Heart right ventricle (tissue), 16 donors: ENCODE data around the gene VPS13D. TPM values are rescaled to one million over a fixed set of nuclear protein-coding genes. Genes with fewer than 3 reads are reported as not detected.
A peak's percentile ranks its signal among the peaks of the same experiment; 100 is the strongest.

Experiments used
- ATAC-seq, 8 donors: fragments of 200-7000 bp; cut with Tn5 transposase; one replicate each; pipeline ENCODE4 v1.9.1; 2020; ENCODE audit warnings: mild to moderate bottlenecking in 8 of 8, moderate library complexity in 8 of 8, moderate number of reproducible peaks in 1 of 8
- DNase-seq, 2 donors: peaks; one replicate each; pipeline ENCODE4 v3.0.0-alpha.2; 2020
- H3K27ac ChIP-seq, 10 donors: fragments of 200-600 bp; sonication (generic) in 2 of 10; one replicate each; pipeline versions ENCODE4 v1.5.0 to v1.8.0; 2020 to 2022; ENCODE audit warnings: mild to moderate bottlenecking in 3 of 10
- H3K27me3 ChIP-seq, 7 donors: fragments of 200-600 bp; one replicate each; pipeline ENCODE4 v1.8.0; 2021 to 2022; ENCODE audit warnings: mild to moderate bottlenecking in 2 of 7
- H3K36me3 ChIP-seq, 9 donors: fragments of 200-600 bp; sonication (generic) in 1 of 9; one replicate each; pipeline versions ENCODE4 v1.5.0 to v1.8.0; 2020 to 2022; ENCODE audit warnings: mild to moderate bottlenecking in 2 of 9
- H3K4me1 ChIP-seq, 9 donors: fragments of 200-600 bp; sonication (generic) in 1 of 9; one replicate each; pipeline versions ENCODE4 v1.5.0 to v1.8.0; 2020 to 2022; ENCODE audit warnings: mild to moderate bottlenecking in 4 of 9
- H3K4me3 ChIP-seq, 10 donors: fragments of 200-600 bp; sonication (generic) in 2 of 10; one replicate each; pipeline versions ENCODE4 v1.5.0 to v1.8.0; 2020 to 2022; ENCODE audit warnings: mild to moderate bottlenecking in 7 of 10, moderate library complexity in 2 of 10
- H3K9me3 ChIP-seq, 11 donors: fragments of 200-600 bp in 10 of 11; sonication (generic) in 2 of 11; one replicate each; pipeline versions ENCODE4 v1.5.0 to v1.8.0; 2013 to 2022; ENCODE audit warnings: mild to moderate bottlenecking in 2 of 11, control low read depth in 1 of 11, moderate library complexity in 1 of 11
- CTCF ChIP-seq, 9 donors: fragments of 200-600 bp; sonication (generic) in 2 of 9; IDR thresholded peaks; one replicate each; pipeline versions ENCODE4 v1.5.0 to v1.8.0; 2021 to 2022; ENCODE audit warnings: antibody characterized with exemption in 9 of 9, mild to moderate bottlenecking in 5 of 9, moderate library complexity in 1 of 9
- WGBS, 2 donors: extraction: QIAGEN DNeasy Blood & Tissue Kit; methylation state at CpG; one replicate each; pipeline ENCODE4 v1.1.7; 2013; ENCODE audit warnings: inconsistent platforms in 1 of 2; 5-methylcytosine and 5-hydroxymethylcytosine counted together
- intact Hi-C, 10 donors: fragments of 100-400 bp; cut with DNase I; formaldehyde crosslinking; loops; one replicate each; pipeline versions ENCODE4 v1.11.1 to v1.14.2; 2022
- polyA plus RNA-seq, 2 donors: library from polyadenylated mRNA; stranded (reverse); fragments of 200-250 nt; gene quantifications; one replicate each; pipeline ENCODE4 v1.2.3, GENCODE V29; 2013
- total RNA-seq, 10 donors: library from RNA; stranded (reverse); fragmentation: NEBNext Ultra II Directional in 3 of 10; extraction: Animal tissue kit (Norgen Biotek cat#: 25700) in 3 of 10; gene quantifications; one replicate each; pipeline versions ENCODE4 v1.2.1 to v1.2.4, GENCODE V29; 2021 to 2023
- donor health status: Arrhythmogenic right ventricular cardiomyopathy.
- donor health status: ischemic (EF 13 %, LVEDD 7.1; RV severe dilation, severe dysfunction).
- donor health status: healthy with polysubstance abuse.
- donor health status: DM: no; HTN: yes; CAD: no.
- donor health status: DM: no; HTN: no; CAD: no.
- donor health status: ischemic (EF 25% LVEDD 6.9; RV normal size, moderate dysfunction).
- donor health status: ischemic (EF 25% LVEDD 5.7; RV mildly dilated, moderate dysfunction).
- donor health status: healthy.
- donor health status: DM: yes; HTN: yes; CAD: no.
- donor health status: Ischemic cardiomyopathy.
- donor health status: ischemic (EF 35%, LVEDD 5.7; RV mildly dilated, moderate dysfunction).
- donor health status: nonischemic (EF 11% LVEDD 7.7; RV severe dilation, severe dysfunction).
- donor health status: DM: yes; HTN: yes; CAD: no.
- donor health status: PGD.
- donor health status: ischemic (EF 29% LVEDD 5.4; RV normal size, mild dysfunction).
- donor health status: nonischemic (EF 23%, LVEDD 6.1; RV moderate dilation, normal function).

VPS13D gene
- total and polyA plus RNA-seq, 12 donors: 36.9 to 161 (median 83.3) TPM

GRCh38 chr1:12296016-12296415 is 66.2 kb downstream of the VPS13D start:
- H3K4me3 ChIP-seq: no peak overlapping the region
- intact Hi-C loops: no loop called here
- DNase-seq (no peak), ATAC-seq (no peak)
- peaks cover 0 to 11% (median 5%) of the 10 kb centered on the region in 9 donors for H3K4me1 ChIP-seq
- TF ChIP-seq CTCF (IDR thresholded peaks at IDR 0.05): no peak
- peaks cover 0 to 100% (median 45%) of the 10 kb centered on the region in 9 donors for H3K36me3 ChIP-seq
- no peaks in the 10 kb centered on the region for H3K9me3 ChIP-seq
- no peaks in the 10 kb centered on the region for H3K27me3 ChIP-seq
- 74 to 76% methylated on average over 3 of the region's 3 CpGs for WGBS, 2 donors
- no peak overlapping the region for H3K27ac ChIP-seq

GRCh38 chr1:12296623-12297022 is 66.8 kb downstream of the VPS13D start:
- intact Hi-C loops: no loop called here
- Histone ChIP-seq H3K4me3 (no peak overlapping the region), H3K27ac (no peak overlapping the region), H3K27me3 (no peaks in the 10 kb centered on the region), H3K9me3 (no peaks in the 10 kb centered on the region), H3K36me3 (peaks cover 0 to 100% (median 42%) of the 10 kb centered on the region in 9 donors), H3K4me1 (peaks cover 0 to 13% (median 11%) of the 10 kb centered on the region in 9 donors)
- 87% methylated on average over 1 of the region's 1 CpG for WGBS, 2 donors
- no peak for DNase-seq
- ATAC-seq: no peak
- no peak for TF ChIP-seq CTCF (IDR thresholded peaks at IDR 0.05)

- intact Hi-C loops: no loop called here
- H3K4me3 ChIP-seq: no peak overlapping the region
- no peak overlapping the region for H3K27ac ChIP-seq
- no peak for ATAC-seq
- 52 to 73% methylated on average over 4 of the region's 4 CpGs for WGBS, 2 donors
- peaks cover 0 to 26% (median 17%) of the 10 kb centered on the region in 9 donors for H3K4me1 ChIP-seq
- DNase-seq: no peak
- no peak for TF ChIP-seq CTCF (IDR thresholded peaks at IDR 0.05)
- no peaks in the 10 kb centered on the region for H3K27me3 ChIP-seq
- peaks cover 0 to 100% (median 30%) of the 10 kb centered on the region in 9 donors for H3K36me3 ChIP-seq
- H3K9me3 ChIP-seq: no peaks in the 10 kb centered on the region
These were observed 70.9 kb downstream of the VPS13D start for GRCh38 chr1:12300706-12301105.

- H3K27ac ChIP-seq: peak overlapping the region in 2 of 10 donors; percentile 7 to 23
- ATAC-seq (peak in 5 of 8 donors; percentile 11 to 62 (median 44)), DNase-seq (no peak)
- peaks cover 0 to 26% (median 16%) of the 10 kb centered on the region in 9 donors for H3K4me1 ChIP-seq
- intact Hi-C loops: no loop called here
- H3K9me3 ChIP-seq: no peaks in the 10 kb centered on the region
- no peaks in the 10 kb centered on the region for H3K27me3 ChIP-seq
- TF ChIP-seq CTCF (IDR thresholded peaks at IDR 0.05): no peak
- WGBS, 2 donors: 59 to 70% methylated on average over 8 of the region's 8 CpGs
- peaks cover 0 to 100% (median 38%) of the 10 kb centered on the region in 9 donors for H3K36me3 ChIP-seq
- H3K4me3 ChIP-seq: no peak overlapping the region
These were observed 71.8 kb downstream of the VPS13D start for GRCh38 chr1:12301518-12302237.
